Esophagus muscularis mucosa (tissue), 4 donors: Measurements from ENCODE around the gene SLC13A3. TPM values are rescaled to one million over a fixed set of nuclear protein-coding genes. Genes with fewer than 3 reads are reported as not detected.
A peak's percentile ranks its signal among the peaks of the same experiment; 100 is the strongest.

Experiments used
- DNase-seq: peaks from one replicate; pipeline ENCODE4 v3.0.0-alpha.2; 2017; ENCODE audit errors: extremely low spot score
- H3K27ac ChIP-seq, 4 donors: fragments of 200-600 bp; sonication (generic); replicated peaks in 1 of 4; 1 replicate in 3 of 4; 2 replicates in 1 of 4; pipeline ENCODE4 v1.5.1; 2016 to 2019; ENCODE audit warnings: mild to moderate bottlenecking in 1 of 4
- H3K27me3 ChIP-seq, 4 donors: fragments of 200-600 bp; sonication (generic); one replicate each; pipeline versions ENCODE4 v1.5.1 to v1.6.0; 2016 to 2019
- H3K36me3 ChIP-seq, 4 donors: fragments of 200-600 bp; sonication (generic); one replicate each; pipeline ENCODE4 v1.5.1; 2016 to 2019
- H3K4me1 ChIP-seq, 4 donors: fragments of 200-600 bp; sonication (generic); one replicate each; pipeline ENCODE4 v1.5.1; 2016 to 2019
- H3K4me3 ChIP-seq, 4 donors: fragments of 200-600 bp; sonication (generic); 1 replicate in 2 of 4; 2 replicates in 2 of 4; pipeline ENCODE4 v1.5.1; 2016 to 2019; ENCODE audit warnings: mild to moderate bottlenecking in 4 of 4, moderate library complexity in 1 of 4
- H3K9me3 ChIP-seq, 4 donors: fragments of 200-600 bp; sonication (generic); 1 replicate in 3 of 4; 2 replicates in 1 of 4; pipeline ENCODE4 v1.5.1; 2016 to 2019
- EP300 ChIP-seq: sonication (generic); formaldehyde crosslinking; IDR thresholded peaks from one replicate; pipeline ENCODE4 v1.6.1; 2017; ENCODE audit warnings: antibody characterized with exemption
- POLR2A ChIP-seq: fragments of 450-650 bp; IDR thresholded peaks from one replicate; pipeline ENCODE4 v1.6.1; 2017; ENCODE audit warnings: antibody characterized with exemption, moderate library complexity, mild to moderate bottlenecking, low read depth
- POLR2AphosphoS5 ChIP-seq, 2 donors: sonication (generic); formaldehyde crosslinking; IDR thresholded peaks; one replicate each; pipeline ENCODE4 v1.6.1; 2017; ENCODE audit warnings: antibody characterized with exemption in 2 of 2
- WGBS: methylation state at CpG from one replicate; pipeline ENCODE4 v1.1.5; 2018; 5-methylcytosine and 5-hydroxymethylcytosine counted together
- intact Hi-C: fragments of 100-400 bp; cut with DNase I; formaldehyde crosslinking; loops from one replicate; pipeline ENCODE4 v1.15.1; 2023
- total RNA-seq, 4 donors: library from RNA; depleted of rRNA; stranded (reverse); fragments of >200 nt; gene quantifications; one replicate each; pipeline versions ENCODE4 v1.1.0 to v1.2.1, GENCODE V29; 2016
- TF ChIP-seq, protein P1 (sequence below), 3 experiments: fragments of 200-600 bp in 2 of 3; fragments of 450-650 bp in 1 of 3; sonication (generic) in 2 of 3; IDR thresholded peaks; one replicate each; pipeline ENCODE4 v1.5.1; 2017 to 2019; ENCODE audit warnings: antibody characterized with exemption in 3 of 3, mild to moderate bottlenecking in 2 of 3, moderate library complexity in 1 of 3

SLC13A3 gene
- total RNA-seq, 4 donors from 2014 or later = 0.42 to 0.66 (median 0.61) TPM

DNA sequence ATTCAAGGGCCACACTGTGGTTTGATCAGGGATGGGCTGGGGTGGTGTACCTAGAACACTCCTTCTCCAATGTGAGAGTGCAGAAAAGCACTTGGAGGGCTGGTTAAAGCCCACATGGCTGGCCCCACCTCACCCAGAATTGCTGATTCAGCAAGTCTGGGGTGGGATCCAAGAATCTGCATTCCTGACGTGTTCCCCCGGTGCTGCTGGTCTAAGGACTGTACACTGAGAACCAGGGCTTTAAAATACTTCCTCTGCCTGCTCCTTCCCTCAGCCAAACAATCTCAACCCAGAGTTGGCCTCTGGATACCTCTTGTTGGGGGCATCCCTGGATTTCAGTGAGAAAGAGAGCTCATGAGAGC lies 87.4 kb downstream of the SLC13A3 start:
- H3K4me3 ChIP-seq = no peak overlapping the region
- intact Hi-C loops = no loop called here
- WGBS = 31% methylated on average over 2 of the region's 2 CpGs
- no peaks in the 10 kb centered on the region for H3K9me3 ChIP-seq
- no peak overlapping the region for H3K27ac ChIP-seq
- no peaks in the 10 kb centered on the region for H3K27me3 ChIP-seq
- H3K36me3 ChIP-seq = no peaks in the 10 kb centered on the region
- no peak for DNase-seq
- TF ChIP-seq, protein P1, sequence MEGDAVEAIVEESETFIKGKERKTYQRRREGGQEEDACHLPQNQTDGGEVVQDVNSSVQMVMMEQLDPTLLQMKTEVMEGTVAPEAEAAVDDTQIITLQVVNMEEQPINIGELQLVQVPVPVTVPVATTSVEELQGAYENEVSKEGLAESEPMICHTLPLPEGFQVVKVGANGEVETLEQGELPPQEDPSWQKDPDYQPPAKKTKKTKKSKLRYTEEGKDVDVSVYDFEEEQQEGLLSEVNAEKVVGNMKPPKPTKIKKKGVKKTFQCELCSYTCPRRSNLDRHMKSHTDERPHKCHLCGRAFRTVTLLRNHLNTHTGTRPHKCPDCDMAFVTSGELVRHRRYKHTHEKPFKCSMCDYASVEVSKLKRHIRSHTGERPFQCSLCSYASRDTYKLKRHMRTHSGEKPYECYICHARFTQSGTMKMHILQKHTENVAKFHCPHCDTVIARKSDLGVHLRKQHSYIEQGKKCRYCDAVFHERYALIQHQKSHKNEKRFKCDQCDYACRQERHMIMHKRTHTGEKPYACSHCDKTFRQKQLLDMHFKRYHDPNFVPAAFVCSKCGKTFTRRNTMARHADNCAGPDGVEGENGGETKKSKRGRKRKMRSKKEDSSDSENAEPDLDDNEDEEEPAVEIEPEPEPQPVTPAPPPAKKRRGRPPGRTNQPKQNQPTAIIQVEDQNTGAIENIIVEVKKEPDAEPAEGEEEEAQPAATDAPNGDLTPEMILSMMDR (IDR thresholded peaks at IDR 0.05) = no peak
- no peak for TF ChIP-seq POLR2AphosphoS5 (IDR thresholded peaks at IDR 0.05)
- peaks cover 14 to 26% (median 22%) of the 10 kb centered on the region in 4 donors for H3K4me1 ChIP-seq

- Histone ChIP-seq H3K27ac (peak overlapping the region in 2 of 4 donors; percentile 59 to 80), H3K36me3 (no peaks in the 10 kb centered on the region), H3K27me3 (no peaks in the 10 kb centered on the region), H3K4me1 (peaks cover 8 to 21% (median 16%) of the 10 kb centered on the region in 4 donors), H3K4me3 (peak overlapping the region; percentile 37 to 53 (median 41)), H3K9me3 (no peaks in the 10 kb centered on the region)
- no peak for DNase-seq
- 87% methylated on average over 16 of the region's 16 CpGs for WGBS
- TF ChIP-seq EP300 (no peak), POLR2A (no peak), POLR2AphosphoS5 (IDR thresholded peaks at IDR 0.05) (no peak)
- TF ChIP-seq, protein P1 (IDR thresholded peaks at IDR 0.05) = no peak
- intact Hi-C loops = no loop called here
Observed at GRCh38 chr20:46563170-46563859, 87.9 kb downstream of the SLC13A3 start.

GRCh38 chr20:46562373-46563169 lies 88.7 kb downstream of the SLC13A3 start:
- no peaks in the 10 kb centered on the region for H3K9me3 ChIP-seq
- TF ChIP-seq POLR2AphosphoS5 (IDR thresholded peaks at IDR 0.05) = no peak
- TF ChIP-seq, protein P1 (IDR thresholded peaks at IDR 0.05) = peak; percentile 79 to 93 (median 83)
- TF ChIP-seq POLR2A = no peak
- WGBS = 14% methylated on average over 16 of the region's 19 CpGs
- H3K36me3 ChIP-seq = no peaks in the 10 kb centered on the region
- intact Hi-C loops = no loop called here
- H3K4me3 ChIP-seq = peak overlapping the region; percentile 37 to 53 (median 41)
- H3K27ac ChIP-seq = peak overlapping the region in 3 of 4 donors; percentile 44 to 80 (median 59)
- no peaks in the 10 kb centered on the region for H3K27me3 ChIP-seq
- DNase-seq = peak; percentile 95
- H3K4me1 ChIP-seq = peaks cover 8 to 16% (median 14%) of the 10 kb centered on the region in 4 donors

DNA sequence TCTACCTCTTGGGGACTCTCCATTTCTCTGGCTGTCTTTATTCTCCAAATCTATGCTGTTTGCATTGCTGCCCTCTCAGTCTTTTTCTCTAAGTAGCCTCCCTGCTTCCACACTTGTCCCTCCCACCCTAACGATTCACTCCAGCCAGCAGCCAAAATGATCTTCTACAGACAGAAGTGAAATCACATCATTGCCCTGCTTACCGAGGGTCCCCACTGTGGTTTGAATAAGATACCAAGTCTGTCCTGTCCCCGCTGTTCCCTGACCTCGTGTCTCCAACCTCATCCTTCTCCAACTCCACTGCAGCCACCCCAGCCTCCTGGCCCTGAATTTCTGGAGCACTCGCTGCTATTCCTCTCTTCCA lies 89.3 kb downstream of the SLC13A3 start:
- WGBS = 56% methylated on average over 5 of the region's 5 CpGs
- H3K27me3 ChIP-seq = no peaks in the 10 kb centered on the region
- no peaks in the 10 kb centered on the region for H3K36me3 ChIP-seq
- no peaks in the 10 kb centered on the region for H3K9me3 ChIP-seq
- peak overlapping the region in 3 of 4 donors; percentile 41 to 80 (median 59) for H3K27ac ChIP-seq
- peaks cover 8 to 16% (median 14%) of the 10 kb centered on the region in 4 donors for H3K4me1 ChIP-seq
- TF ChIP-seq POLR2AphosphoS5 (IDR thresholded peaks at IDR 0.05) (no peak), POLR2A (no peak), EP300 (no peak)
- TF ChIP-seq, protein P1 (IDR thresholded peaks at IDR 0.05) = no peak
- DNase-seq = no peak
- H3K4me3 ChIP-seq = peak overlapping the region; percentile 37 to 53 (median 41)
- intact Hi-C loops = no loop called here
